Measurements from ENCODE around the gene SNRK.

SNRK gene

DNA sequence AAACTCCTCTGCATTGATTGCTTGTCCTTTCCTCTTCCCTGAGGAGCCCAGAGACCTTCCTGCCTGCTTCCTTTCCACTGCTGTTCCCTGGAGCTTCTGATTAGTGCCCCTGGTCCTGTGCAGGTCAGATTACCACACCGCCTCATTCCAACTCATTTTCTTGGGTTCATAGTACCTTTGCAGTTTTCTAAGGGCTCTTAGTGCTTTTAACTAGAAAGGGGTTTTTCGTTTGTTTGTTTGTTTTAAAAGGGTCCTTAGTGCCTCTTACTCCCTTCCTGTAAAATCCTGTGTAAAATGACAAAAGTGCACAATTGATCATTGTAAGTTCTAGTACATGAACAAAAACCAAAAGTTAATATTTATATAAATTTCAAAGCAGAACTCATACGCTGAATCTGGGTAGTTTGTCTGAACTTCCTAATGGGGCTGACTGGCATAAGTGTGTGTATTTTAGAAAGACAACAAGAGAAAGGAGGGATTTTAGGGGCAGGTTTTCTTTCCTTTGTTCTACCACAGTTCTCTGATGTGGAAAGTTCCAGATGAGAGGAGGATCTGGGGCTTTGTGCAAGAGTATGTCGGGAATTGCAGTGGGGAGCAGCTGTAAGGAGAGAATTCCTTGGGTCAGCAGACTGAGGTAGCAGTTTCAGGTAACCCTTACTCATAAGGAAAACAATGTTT is 30.6 kb downstream of the SNRK start:
- no peak for DNase-seq

DNA sequence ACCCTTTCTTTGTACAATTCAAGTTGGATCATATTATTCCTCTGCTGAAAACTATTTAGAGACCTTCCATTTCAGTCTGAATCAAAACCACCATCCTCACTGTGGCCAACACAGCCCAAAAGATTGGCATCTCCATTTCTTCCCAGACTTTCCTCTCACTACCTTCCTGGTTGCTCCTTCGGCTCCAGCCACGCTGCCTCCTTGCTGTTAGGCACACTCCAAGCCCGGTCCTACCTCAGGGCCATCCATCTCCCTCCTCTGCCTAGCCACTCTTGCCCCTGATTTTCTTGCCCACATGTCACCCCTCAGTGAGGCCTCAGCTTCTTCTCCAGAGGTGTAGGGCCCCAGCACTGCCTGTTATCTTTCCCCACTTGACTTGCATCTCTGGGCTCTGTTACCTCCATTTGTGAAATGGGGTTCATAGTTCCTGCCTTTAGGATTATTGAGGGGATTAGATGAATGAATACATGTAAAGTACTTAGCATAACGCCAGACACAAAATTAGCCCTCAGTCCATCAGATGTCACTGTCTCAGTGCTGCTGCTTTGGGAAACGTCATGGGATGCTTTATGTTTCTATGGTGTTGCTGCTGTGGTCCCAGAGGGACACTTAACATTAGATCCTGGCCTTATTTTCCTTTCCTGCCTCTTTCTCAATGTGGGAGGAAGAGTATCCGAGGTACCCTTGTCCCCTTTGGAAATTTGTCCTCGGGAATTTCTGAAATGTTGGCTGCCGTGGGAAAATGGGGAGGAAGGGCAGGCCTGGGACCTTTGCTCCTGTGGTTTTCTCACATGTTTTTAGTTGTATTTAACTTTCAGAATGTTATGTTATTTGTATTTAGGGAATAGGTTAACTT is 31.3 kb downstream of the SNRK start:
- DNase-seq: no peak

- no peak for DNase-seq
Measured at GRCh38 chr3:43319376-43319775, 33.0 kb downstream of the SNRK start.

DNA sequence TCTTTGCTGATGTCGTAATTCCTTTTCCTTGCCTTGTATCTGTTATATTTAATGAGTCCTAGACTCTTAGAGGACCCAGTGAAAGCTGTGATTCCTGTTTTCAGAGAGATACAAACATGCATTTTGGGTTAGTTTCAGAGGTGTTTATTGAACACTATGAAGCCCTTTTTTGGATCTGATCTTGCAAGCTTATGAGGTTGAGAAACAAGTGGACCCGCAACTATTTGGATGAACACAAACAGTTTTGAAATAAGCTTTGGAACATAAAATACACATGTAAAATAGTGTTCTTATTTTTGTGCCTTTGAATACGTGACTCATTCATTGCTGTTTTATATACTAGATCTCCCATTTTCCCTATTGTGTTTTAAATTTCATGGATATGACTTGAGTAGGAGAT is 33.5 kb downstream of the SNRK start:
- no peak for DNase-seq

DNA sequence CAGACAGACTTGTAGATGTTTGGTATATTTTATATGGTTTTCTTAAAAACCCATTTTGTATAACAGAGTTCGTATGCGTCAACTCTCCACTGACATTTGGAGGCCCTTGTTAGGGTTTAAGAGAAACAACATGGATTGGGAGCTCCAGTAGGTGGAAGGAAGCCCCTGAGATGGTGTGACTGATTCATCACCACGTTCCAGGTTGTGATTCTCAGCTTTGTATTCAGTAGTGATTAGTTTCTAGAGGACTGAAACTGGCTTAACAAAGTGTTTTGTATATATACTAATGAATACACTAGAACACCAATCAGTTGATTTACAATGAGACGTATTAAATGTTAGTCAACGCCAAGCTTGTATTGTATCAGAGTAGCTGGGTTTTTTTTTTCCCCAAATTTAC is 33.9 kb downstream of the SNRK start:
- no peak for DNase-seq

GRCh38 chr3:43323541-43323940 is 37.2 kb downstream of the SNRK start:
- DNase-seq: no peak

DNA sequence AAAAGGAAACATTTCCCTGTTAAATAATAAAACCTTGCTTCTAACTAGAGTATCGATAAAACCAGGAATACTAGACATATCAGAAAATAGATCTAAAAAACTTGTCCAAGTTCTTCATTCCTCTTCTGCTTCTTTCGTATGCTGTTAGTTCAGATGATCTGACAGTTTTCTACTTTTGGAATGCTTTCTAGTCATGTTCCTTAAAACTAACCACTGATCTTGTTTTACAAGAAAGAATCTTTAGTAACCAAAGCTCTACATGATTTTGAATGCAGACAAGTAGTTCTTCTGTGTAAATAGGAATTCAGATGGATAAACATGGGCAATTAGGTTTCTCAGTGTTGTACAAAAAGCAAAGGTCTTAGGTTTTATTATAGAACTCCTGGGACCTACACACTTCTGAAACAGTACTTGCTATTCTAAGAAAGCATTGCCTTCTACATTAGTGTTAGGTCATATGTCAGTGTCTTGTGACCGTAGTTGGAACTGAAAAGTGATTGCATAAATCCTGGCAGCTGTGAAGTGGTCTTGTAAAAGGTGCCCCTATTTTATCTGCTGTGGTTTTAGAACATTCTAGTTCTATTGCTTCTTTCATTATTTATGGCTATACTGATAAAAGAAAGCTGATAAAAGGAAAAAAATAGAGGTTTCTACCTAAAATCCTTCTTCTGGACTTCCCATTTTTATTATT is 40.7 kb downstream of the SNRK start:
- DNase-seq: no peak

DNA sequence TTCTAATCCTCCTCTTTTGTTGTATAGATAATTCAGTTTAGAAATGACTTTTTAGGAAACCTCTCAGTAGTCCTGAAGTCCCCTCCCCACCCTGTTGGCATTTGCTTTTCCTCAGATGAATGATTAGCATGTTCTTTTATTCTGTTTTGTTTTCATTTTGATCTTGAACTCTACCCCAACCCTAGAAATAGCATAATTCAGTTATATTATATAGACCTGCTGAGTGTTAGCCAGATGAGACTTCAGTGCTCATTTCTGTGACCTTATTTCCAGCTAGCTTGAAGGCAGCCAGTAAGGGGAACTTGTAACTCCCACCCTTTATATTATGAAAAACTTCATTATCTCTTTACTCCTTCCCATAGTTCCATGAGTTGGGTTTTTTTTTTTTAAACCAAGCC is 41.2 kb downstream of the SNRK start:
- no peak for DNase-seq

DNA sequence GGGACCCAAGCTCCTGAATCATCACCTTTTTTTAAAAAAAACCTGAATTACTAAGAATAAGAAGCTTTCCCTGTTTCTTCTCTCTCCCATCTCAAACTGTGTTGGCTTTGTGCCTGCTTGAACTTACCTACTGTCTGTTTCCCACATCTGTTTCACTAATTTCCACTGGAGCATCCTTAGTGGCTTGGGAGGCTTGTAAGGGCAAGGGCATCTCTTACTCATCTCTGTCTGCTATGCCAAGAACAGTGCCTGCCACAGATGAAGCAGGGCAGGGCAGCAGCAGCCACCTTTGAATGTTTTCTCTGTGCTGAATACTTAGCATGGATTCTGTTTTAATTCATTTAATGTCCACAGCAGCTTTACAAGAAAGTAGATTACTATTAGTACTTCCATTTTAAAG is 42.3 kb downstream of the SNRK start:
- DNase-seq: no peak

DNA sequence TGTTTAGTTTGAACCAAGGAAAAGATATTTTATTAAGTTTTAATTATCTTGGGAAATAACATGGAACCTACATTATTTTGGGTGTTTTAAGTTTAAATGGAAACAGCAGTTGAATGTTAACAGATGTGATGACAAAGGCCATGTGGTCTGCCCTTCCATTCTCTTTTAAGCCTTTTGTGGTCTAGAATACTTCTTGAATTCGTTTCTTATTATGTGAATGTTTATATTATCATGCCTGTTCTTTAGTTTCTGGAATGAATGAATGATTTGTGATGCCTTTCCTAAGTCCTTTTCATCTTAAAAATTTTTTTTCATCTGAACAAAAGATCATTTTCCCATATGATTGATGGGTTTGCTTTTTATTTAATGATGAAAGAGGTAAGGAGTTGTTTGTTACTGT is 44.6 kb downstream of the SNRK start:
- DNase-seq: no peak

DNA sequence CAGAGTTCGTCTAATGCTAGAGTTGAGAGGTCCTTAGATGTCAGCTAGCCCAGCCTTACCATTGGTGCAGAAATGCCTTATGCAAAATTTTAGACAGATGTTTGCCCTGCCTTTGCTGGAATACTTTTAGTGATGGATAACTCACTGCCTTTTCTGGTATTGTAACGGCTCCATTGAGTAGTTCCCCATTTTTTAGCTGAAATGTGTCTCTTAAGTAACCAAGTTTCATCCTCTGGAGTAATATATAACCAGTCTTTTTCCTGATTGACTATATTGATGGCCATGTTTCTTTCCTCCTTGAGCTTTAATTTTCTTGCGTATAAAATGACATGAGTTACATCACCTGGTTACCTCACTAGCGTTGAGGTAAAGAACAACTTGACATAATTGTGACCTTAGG is 45.0 kb downstream of the SNRK start:
- DNase-seq: no peak

GRCh38 chr3:43334976-43335375 is 48.6 kb downstream of the SNRK start:
- no peak for DNase-seq

DNA sequence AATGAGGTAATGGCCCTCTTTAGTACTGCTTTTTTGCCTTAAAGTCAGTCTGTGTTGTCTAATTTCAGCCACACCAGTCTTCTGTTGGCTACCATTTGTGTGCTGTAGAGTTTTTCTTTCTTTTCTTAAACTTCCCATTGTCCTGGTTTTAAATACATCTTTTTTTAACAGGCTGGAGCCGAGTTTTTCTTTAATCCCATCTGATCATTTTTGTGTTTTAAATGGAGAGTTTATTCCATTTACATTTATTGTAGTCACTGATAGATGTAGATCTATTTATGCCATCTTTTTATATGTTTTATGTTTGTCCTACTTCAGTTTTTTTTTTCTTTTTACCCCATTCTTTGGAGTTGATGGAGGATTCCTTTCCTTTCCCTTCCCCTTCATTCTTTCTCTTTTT is 49.5 kb downstream of the SNRK start:
- no peak for DNase-seq

DNA sequence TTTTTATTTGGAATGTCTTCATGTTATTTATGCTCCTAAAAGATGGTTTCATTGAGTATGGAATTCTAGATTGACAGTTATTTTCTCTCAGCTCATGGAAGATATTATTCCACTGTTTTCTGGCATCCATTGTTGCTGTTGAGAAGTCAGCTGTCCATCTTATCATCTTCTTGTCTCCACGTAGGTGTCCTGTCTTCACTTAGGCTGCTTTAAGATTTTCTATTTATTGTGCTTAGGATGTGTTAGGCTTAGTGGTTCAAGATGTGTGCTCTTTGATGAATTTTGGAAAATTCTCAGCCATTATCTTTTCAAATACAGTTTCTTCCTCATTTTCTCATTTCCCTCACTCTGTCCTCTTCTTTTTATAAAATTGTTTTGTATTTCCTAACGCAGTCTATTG is 52.0 kb downstream of the SNRK start:
- no peak for DNase-seq

DNA sequence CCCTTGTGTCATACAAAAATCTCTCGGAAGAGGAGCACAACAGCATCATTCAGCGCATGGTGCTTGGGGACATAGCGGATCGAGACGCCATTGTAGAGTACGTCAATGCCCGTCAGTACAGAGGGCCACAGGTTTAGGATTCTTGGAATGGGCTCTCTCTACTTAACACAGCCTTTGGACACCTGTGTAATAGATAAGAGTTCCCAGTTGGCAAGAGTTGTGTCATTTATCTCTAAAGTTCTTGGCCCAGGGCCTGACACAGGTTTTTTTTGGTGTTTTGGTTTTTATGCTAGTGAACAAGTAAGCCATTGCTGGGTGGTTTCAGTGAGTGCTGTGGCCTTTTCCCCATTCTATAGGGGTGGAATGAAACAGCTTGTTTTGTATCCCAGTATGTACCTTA is 54.1 kb downstream of the SNRK start:
- no peak for DNase-seq

GRCh38 chr3:43341788-43342187 is 55.4 kb downstream of the SNRK start:
- no peak for DNase-seq

- no peak for DNase-seq
Measured at GRCh38 chr3:43343185-43343584, 56.8 kb downstream of the SNRK start.

DNA sequence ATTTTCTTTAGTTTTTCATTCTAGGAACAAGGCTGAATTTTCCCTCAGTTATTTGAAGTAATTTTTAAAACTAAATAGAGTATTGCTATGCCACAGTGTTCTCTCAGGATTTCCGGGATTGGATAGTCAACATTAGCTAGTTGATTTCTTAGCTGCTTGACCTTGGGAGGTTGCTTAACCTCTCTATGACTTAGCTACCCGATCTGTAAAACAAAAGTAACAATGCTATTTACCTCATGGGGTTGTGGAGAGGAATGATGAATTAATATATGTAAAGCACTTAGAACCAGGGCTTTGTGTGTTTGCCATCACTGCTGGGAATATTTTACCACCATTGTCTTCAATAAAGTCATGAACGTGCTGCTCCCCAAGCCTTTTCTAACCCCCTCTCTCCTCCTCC is 57.5 kb downstream of the SNRK start:
- no peak for DNase-seq

GRCh38 chr3:43344520-43344919 is 58.2 kb downstream of the SNRK start:
- no peak for DNase-seq

DNA sequence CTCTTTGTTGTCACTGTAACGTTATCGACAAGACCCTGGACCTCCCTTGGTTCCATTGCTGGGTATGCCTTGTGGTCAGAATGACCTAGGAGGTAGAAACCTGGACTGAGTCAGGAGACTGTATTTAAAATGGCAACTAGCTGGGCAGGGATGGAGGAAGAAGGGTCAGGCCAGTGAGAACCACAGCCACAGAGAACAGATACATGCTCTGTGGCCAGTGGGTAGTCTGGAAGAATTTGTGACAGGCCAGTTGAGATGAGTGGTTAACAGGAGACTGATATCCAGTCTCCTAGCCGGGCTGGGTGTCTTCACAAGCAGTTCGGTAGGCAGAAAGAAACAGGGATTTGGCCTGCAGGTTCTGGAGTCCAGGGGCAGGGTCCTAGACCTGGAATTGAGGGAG is 58.9 kb downstream of the SNRK start:
- DNase-seq: no peak

- no peak for DNase-seq
Measured at GRCh38 chr3:43345877-43346276, 59.5 kb downstream of the SNRK start.

DNA sequence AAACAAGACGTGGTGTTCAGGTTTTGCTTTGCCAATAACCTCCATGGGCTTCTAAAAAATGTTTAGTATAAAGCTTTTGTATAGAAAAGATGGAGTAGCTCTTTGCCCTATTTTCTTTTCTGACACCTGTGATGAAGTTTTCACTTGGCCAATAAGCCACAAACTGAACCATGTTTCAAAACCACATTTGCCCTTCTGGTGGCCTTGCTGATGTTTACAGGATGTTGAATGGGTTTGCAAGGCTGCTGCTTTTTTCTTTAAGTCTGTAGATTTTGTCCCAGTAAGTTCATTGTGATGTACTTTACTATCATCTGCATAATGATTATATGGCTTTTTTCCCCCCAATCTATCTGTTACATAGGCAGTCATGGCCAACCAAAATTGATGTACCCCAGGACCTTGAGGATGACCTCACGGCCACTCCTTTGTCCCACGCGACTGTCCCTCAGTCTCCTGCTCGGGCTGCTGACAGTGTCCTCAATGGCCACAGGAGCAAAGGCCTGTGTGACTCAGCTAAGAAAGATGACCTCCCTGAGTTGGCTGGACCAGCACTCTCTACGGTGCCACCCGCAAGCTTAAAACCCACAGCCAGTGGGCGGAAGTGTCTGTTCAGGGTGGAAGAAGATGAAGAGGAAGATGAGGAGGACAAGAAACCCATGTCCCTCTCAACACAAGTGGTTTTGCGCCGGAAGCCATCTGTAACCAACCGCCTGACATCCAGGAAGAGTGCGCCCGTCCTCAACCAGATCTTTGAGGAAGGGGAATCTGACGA is 60.8 kb downstream of the SNRK start:
- DNase-seq: no peak

DNA sequence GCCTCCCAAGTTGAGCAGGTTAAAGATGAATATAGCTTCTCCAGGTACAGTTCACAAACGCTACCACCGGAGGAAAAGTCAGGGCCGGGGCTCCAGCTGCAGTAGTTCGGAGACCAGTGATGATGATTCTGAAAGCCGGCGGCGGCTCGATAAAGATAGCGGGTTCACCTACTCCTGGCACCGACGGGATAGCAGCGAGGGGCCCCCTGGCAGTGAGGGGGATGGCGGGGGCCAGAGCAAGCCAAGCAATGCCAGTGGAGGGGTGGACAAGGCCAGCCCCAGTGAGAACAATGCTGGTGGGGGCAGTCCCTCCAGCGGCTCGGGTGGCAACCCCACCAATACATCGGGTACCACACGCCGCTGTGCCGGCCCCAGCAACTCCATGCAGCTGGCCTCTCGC is 61.4 kb downstream of the SNRK start:
- DNase-seq: no peak
